ENCODE measurements around the gene MRRF.

The MRRF gene

GRCh38 chr9:122364117-122364782 is 99.6 kb downstream of the MRRF start:
- ChIA-PET CTCF (no interaction called here), POLR2A (no interaction called here)
- DNase-seq (ENCODE audit: extremely low spot score) = no peak
- TF ChIP-seq ARNT (IDR thresholded peaks at IDR 0.05) (no peak), FOXK2 (IDR thresholded peaks at IDR 0.05) (no peak), CTBP1 (IDR thresholded peaks at IDR 0.05; ENCODE audit: borderline replicate concordance) (no peak), L3MBTL2 (conservative IDR thresholded peaks at IDR 0.05) (no peak), FOXA1 (IDR thresholded peaks at IDR 0.05) (no peak), PKNOX1 (IDR thresholded peaks at IDR 0.05) (no peak), LEF1 (IDR thresholded peaks at IDR 0.05; ENCODE audit: borderline replicate concordance) (no peak), NFRKB (IDR thresholded peaks at IDR 0.05) (no peak), FOXM1 (IDR thresholded peaks at IDR 0.05; ENCODE audit: borderline replicate concordance) (no peak), TARDBP (IDR thresholded peaks at IDR 0.05) (no peak), ELF4 (IDR thresholded peaks at IDR 0.05) (no peak), BHLHE40 (IDR thresholded peaks at IDR 0.05; ENCODE audit: borderline replicate concordance) (no peak)

GRCh38 chr9:122364783-122365150 is 100.1 kb downstream of the MRRF start:
- ChIA-PET CTCF (no interaction called here), POLR2A (no interaction called here)
- TF ChIP-seq ZNF384 (IDR thresholded peaks at IDR 0.05) = no peak
- DNase-seq (ENCODE audit: extremely low spot score) = no peak

- POLR2A ChIA-PET = no interaction called here
- CTCF ChIA-PET = interaction anchor here (0.7 kb wide), 1 partner anchor 279 kb away, joined by 3 read pairs; no protein-coding TSS in a partner anchor
- DNase-seq (ENCODE audit: extremely low spot score) = no peak
- TF ChIP-seq L3MBTL2 (conservative IDR thresholded peaks at IDR 0.05) = no peak
- TF ChIP-seq NFRKB (IDR thresholded peaks at IDR 0.05) = no peak
Observed at GRCh38 chr9:122366074-122366660, 101.5 kb downstream of the MRRF start.

GRCh38 chr9:122367065-122367464 is 102.4 kb downstream of the MRRF start:
- POLR2A ChIA-PET = no interaction called here
- no peak for TF ChIP-seq ARNT (IDR thresholded peaks at IDR 0.05)
- no peak for TF ChIP-seq BHLHE40 (IDR thresholded peaks at IDR 0.05; ENCODE audit: borderline replicate concordance)
- TF ChIP-seq FOXK2 (IDR thresholded peaks at IDR 0.05) = no peak
- no peak for TF ChIP-seq SUZ12 (IDR thresholded peaks at IDR 0.05)
- no peak for TF ChIP-seq LEF1 (IDR thresholded peaks at IDR 0.05; ENCODE audit: borderline replicate concordance)
- TF ChIP-seq FOXA1 (IDR thresholded peaks at IDR 0.05) = no peak
- TF ChIP-seq TARDBP (IDR thresholded peaks at IDR 0.05) = no peak
- TF ChIP-seq NFRKB (IDR thresholded peaks at IDR 0.05) = no peak
- no peak for TF ChIP-seq CTBP1 (IDR thresholded peaks at IDR 0.05; ENCODE audit: borderline replicate concordance)
- TF ChIP-seq PKNOX1 (IDR thresholded peaks at IDR 0.05) = no peak
- no peak for TF ChIP-seq ELF4 (IDR thresholded peaks at IDR 0.05)
- TF ChIP-seq SP1 (IDR thresholded peaks at IDR 0.05) = no peak
- TF ChIP-seq HDGF (IDR thresholded peaks at IDR 0.05; ENCODE audit: borderline replicate concordance) = no peak
- TF ChIP-seq ZNF384 (IDR thresholded peaks at IDR 0.05) = no peak
- no peak for TF ChIP-seq FOXM1 (IDR thresholded peaks at IDR 0.05; ENCODE audit: borderline replicate concordance)
- TF ChIP-seq L3MBTL2 (conservative IDR thresholded peaks at IDR 0.05) = no peak

GRCh38 chr9:122367774-122368460 is 103.2 kb downstream of the MRRF start:
- ChIA-PET POLR2A (no interaction called here), CTCF (no interaction called here)
- no peak for DNase-seq (ENCODE audit: extremely low spot score)
- TF ChIP-seq NFRKB (IDR thresholded peaks at IDR 0.05) (no peak), TARDBP (IDR thresholded peaks at IDR 0.05) (no peak), FOXK2 (IDR thresholded peaks at IDR 0.05) (no peak), BHLHE40 (IDR thresholded peaks at IDR 0.05; ENCODE audit: borderline replicate concordance) (no peak), L3MBTL2 (conservative IDR thresholded peaks at IDR 0.05) (no peak), ELF4 (IDR thresholded peaks at IDR 0.05) (no peak), FOXA1 (IDR thresholded peaks at IDR 0.05) (no peak), SUZ12 (IDR thresholded peaks at IDR 0.05) (no peak), LEF1 (IDR thresholded peaks at IDR 0.05; ENCODE audit: borderline replicate concordance) (no peak), ARNT (IDR thresholded peaks at IDR 0.05) (no peak), CTBP1 (IDR thresholded peaks at IDR 0.05; ENCODE audit: borderline replicate concordance) (no peak), HDGF (IDR thresholded peaks at IDR 0.05; ENCODE audit: borderline replicate concordance) (no peak), FOXM1 (IDR thresholded peaks at IDR 0.05; ENCODE audit: borderline replicate concordance) (no peak), PKNOX1 (IDR thresholded peaks at IDR 0.05) (no peak), SP1 (IDR thresholded peaks at IDR 0.05) (no peak)

More at GRCh38 chr9:122367065-122367464, 102.4 kb downstream of the MRRF start:
- CTCF ChIA-PET = no interaction called here
- no peak for DNase-seq (ENCODE audit: extremely low spot score)

GRCh38 chr9:122368642-122369041 is 104.0 kb downstream of the MRRF start:
- TF ChIP-seq PKNOX1 (IDR thresholded peaks at IDR 0.05) (no peak), FOXA1 (IDR thresholded peaks at IDR 0.05) (no peak), L3MBTL2 (conservative IDR thresholded peaks at IDR 0.05) (no peak), NFRKB (IDR thresholded peaks at IDR 0.05) (no peak), CTBP1 (IDR thresholded peaks at IDR 0.05; ENCODE audit: borderline replicate concordance) (no peak), LEF1 (IDR thresholded peaks at IDR 0.05; ENCODE audit: borderline replicate concordance) (no peak), BHLHE40 (IDR thresholded peaks at IDR 0.05; ENCODE audit: borderline replicate concordance) (no peak), ARNT (IDR thresholded peaks at IDR 0.05) (no peak), FOXM1 (IDR thresholded peaks at IDR 0.05; ENCODE audit: borderline replicate concordance) (no peak), TARDBP (IDR thresholded peaks at IDR 0.05) (no peak), FOXK2 (IDR thresholded peaks at IDR 0.05) (no peak), ZNF384 (IDR thresholded peaks at IDR 0.05) (no peak), ELF4 (IDR thresholded peaks at IDR 0.05) (no peak), SUZ12 (IDR thresholded peaks at IDR 0.05) (no peak)
- no peak for DNase-seq (ENCODE audit: extremely low spot score)
- ChIA-PET POLR2A (no interaction called here), CTCF (no interaction called here)
